HG03103 (cell line): ENCODE measurements around the gene AFF2.

ENCODE experiments used
- ATAC-seq: cut with Tn5 transposase; IDR thresholded peaks from one replicate; pipeline ENCODE4 v1.9.1; 2021; ENCODE audit warnings: low read depth; ENCODE audit not compliant: unreplicated experiment

Gene AFF2

DNA sequence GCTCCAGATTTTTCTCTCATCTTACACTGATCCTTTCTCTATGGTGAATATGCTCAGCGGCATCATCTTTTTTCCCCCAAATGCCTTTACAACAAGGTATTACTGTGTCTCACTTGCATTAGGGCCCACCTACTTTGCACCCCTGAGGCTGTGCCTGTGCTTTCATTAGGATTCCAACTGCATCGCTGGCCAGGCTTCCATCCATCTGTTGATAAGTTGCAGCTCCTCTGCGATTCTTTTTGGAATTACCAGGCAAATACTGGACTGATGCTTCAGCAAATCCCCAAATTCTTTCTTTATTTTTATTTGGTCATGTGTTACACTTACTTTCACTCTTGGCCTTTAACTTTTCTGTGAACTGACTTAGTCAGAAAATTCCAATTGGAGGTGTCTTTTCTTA, 77.3 kb downstream of the AFF2 start:
- no peak for ATAC-seq

- ATAC-seq, result no peak
These were observed 79.6 kb downstream of the AFF2 start for GRCh38 chrX:148580016-148580415.

DNA sequence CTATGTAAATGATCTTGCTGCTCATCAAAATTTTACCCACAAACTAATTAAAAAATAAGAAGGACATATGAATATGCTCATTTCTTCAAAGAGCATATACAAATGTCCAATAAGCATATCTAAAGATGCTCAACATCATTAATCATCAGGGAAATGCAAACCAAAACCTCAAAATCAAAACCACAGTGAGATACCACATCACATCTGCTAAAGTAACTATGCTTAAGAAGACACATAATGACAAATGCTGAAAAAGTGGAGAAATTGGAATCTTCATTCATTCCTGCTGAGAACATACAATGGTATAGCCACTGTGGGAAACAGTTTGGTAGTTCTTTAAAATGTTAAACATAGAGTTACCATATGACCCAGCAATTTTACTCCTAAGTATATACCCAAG, 81.9 kb downstream of the AFF2 start:
- no peak for ATAC-seq

DNA sequence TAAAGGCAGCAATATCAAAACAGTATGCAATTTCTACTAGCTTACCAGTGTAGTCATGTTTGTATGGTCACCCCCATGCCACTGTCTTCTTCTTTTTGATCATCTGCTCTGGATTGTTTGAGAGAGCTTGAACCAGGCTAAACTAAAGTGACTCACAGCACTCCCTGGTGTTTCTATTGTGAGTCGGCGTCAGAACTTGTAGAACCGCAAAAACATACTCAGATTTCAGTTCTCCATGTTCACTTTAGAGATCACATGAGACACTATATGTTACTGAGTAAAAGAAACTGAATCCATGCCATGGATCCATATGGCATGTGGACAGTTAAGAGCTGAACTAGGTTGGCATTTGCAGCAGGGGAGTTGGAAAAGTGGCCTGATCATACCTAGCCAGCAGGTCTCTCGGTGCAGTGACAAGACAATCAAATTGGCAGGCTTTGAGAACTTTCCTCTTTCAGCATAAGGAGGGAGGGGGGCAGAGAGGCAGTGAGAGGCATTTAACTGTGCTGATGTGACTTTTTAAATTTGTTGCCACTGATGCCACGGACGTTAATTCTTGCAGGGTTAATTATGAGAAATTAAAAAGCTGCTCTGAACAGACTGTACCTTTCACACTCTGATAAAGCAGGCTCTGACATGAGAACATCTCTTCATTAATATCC, 88.4 kb downstream of the AFF2 start:
- ATAC-seq, result no peak

- no peak for ATAC-seq
These were observed 92.2 kb downstream of the AFF2 start for GRCh38 chrX:148592595-148592994.

GRCh38 chrX:148593146-148593545, 92.7 kb downstream of the AFF2 start:
- no peak for ATAC-seq

- ATAC-seq, result no peak
These were observed 93.6 kb downstream of the AFF2 start for GRCh38 chrX:148593987-148594386.

DNA sequence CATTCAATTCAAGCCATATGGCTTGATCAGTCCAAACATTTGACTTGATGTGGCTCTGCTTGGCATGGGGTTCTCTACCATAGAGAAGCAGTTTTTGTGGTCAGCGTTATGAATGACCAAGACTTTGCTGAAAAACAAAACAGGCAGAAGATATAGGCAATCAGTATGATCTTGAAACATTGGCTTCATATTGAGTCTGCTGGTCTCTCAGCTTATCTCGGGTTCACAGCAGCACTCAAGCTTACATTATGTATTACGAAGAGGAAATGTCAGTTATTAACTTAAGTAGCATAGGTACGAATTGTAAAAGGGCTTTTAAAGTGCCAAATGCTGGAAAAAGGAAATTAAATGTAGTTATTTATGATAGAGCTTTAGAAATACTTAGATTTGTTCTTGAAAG, 99.0 kb downstream of the AFF2 start:
- ATAC-seq, result no peak

GRCh38 chrX:148600131-148600530, 99.7 kb downstream of the AFF2 start:
- ATAC-seq, result no peak

- no peak for ATAC-seq
These were observed 100.2 kb downstream of the AFF2 start for GRCh38 chrX:148600581-148600980.

DNA sequence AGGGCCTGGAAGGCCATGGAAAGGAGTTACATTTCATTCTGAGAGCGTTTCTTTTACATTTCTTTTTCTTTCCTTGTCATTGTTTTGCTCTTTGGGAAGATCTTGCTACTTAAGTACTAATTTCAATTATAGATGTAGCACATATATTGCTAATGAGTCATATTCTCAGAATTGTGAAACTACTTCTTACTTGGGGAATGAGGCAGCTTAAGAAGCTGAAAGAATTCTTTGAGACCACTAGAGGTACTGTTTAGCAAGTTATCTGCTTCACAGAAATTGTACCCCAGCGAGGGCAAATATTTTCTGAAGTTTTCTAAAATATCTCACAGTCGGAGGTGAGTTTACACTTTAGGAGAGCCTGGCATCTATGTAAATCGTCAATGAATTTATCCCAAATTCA, 100.6 kb downstream of the AFF2 start:
- no peak for ATAC-seq

GRCh38 chrX:148609515-148610327, 109.3 kb downstream of the AFF2 start:
- peak; percentile 64 for ATAC-seq

DNA sequence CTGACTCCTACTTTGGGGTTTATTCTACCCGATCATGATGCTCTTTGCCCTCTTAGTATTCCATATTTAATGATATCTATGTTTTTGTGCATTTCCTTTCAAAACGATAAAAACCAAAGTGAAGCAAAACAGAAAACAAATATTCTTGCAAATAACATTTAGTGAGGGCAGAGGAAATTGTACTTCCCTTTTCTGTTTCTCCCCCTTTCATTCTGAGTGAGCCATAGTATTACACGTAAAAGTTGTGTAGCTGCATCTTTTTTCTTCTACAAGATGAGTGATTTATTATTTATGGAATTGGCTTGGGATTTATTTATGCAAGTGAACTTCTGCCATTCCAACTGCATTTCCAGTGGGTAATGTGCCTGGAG, 109.9 kb downstream of the AFF2 start:
- peak; percentile 59 for ATAC-seq

DNA sequence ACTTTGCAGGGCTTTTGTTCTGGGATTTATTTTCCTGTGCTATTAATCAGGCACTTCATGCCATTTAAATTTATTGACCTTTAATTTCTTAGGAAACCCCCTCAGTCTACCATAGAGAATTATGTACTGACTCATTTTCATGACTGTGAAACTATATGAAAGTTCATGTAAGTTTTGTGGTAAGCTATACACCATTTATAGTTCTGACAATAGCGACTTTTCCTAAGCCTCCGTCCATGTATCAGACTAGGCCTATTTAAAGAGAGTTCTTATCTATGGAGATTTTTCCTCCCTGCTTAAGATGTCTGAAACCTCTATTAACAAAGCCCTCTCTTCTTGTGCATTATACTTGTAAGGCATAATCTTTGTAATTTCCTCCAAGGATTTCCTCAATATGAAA, 111.6 kb downstream of the AFF2 start:
- no peak for ATAC-seq

GRCh38 chrX:148612431-148612830, 112.0 kb downstream of the AFF2 start:
- ATAC-seq, result no peak

DNA sequence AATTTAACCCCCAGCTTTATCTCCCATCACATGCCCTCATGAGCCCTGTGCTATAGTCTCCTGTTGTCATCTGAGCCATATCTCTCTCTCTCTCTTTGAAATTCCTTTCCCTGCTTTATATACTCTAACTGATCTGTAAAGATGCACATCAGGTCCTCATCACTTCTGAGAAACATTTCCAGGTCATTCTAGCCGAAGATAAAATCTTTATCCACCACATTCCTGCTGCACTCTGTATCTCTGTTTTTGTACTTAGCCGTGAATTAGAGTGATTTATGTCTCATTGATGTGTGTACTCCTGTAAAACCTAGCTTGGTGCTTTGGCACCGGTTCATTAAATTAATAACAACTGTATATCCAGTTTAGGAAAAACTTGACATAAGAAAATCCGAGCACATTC, 113.2 kb downstream of the AFF2 start:
- no peak for ATAC-seq

DNA sequence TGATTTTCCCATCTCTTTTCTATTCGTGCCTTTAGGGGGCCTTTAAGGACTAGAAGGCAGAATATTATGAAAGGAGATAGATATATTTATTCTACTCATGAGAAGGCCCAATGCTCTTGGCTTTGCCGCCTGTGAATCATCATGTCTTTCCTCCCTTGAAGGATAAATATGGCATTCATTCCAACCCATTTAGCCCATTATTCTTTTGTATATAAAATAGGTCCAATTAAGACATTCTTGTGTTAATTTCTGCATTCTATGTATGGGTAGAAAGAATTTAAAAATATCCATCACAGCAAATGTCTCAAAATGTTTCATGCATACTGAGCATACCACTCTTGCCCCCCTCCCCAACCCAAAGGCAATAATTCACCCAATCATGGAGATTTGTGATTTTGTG, 115.1 kb downstream of the AFF2 start:
- no peak for ATAC-seq

DNA sequence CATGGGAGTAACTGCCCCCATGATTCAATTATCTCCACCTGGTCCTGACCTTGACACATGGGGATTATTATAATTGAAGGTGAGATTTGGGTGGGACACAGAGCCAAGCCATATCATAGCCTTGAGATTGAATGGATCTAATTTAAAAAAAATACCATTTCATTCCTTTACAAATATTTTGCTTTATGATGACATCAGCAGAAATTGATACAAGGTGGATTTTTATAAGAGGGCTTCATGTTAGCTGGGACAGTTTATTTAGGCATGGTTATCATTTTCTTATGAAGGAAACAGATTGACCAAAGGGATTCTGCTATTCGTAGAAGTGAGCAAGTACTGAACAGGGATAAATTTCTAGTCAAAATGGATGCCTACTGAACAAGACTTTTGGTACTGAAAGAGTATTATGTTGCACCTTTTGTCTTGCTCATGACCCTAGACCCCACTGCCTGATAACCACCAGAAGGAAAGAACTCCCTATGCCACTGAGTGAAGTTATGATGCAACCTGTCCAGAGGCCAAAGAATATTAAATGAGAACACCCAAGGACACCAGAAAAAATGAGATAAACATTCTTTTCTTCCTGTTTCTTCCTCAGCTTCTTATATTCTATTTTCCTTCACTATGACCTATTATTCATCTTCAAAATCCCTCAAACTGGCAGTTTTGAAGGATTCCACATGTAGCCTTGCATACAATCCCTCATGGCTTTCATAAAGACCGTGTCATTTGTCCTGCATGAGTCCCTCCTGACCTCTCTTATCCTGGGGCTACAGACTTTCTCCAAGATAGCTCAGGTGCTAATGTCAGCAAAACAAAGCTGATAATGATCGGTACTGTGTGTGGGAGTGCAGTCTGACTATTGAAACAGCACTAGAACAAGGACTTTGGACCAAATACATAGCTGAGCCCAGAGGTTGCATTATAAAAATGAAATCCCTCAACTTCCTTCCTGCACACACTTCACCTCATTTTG, 118.3 kb downstream of the AFF2 start:
- ATAC-seq, result no peak

- no peak for ATAC-seq
These were observed 119.6 kb downstream of the AFF2 start for GRCh38 chrX:148620023-148620422.

GRCh38 chrX:148624951-148625474, 124.6 kb downstream of the AFF2 start:
- no peak for ATAC-seq

- ATAC-seq, result no peak
These were observed 128.2 kb downstream of the AFF2 start for GRCh38 chrX:148628621-148629020.
